Sigmoid colon (tissue), 4 donors: ENCODE results near the gene PBOV1.
"Not testable (repeated sequence)": the region's sequence is repeated elsewhere in the genome, so short reads cannot be mapped to it uniquely, and the experiment has no call there.

Source experiments
- CTCF ChIP-seq, 4 experiments: fragments of 450-650 bp in 3 of 4; fragments of 200-600 bp in 1 of 4; IDR thresholded peaks; one replicate each; pipeline ENCODE4 v1.5.1; 2016 to 2019; ENCODE audit warnings: antibody characterized with exemption in 4 of 4, mild to moderate bottlenecking in 3 of 4, moderate library complexity in 2 of 4
- POLR2A ChIP-seq, 2 donors: fragments of 450-650 bp; IDR thresholded peaks; one replicate each; pipeline ENCODE4 v1.6.1; 2016; ENCODE audit warnings: antibody characterized with exemption in 2 of 2, mild to moderate bottlenecking in 2 of 2, moderate library complexity in 2 of 2
- POLR2AphosphoS5 ChIP-seq, 4 donors: sonication (generic); formaldehyde crosslinking; IDR thresholded peaks; one replicate each; pipeline ENCODE4 v1.6.1; 2017; ENCODE audit warnings: antibody characterized with exemption in 4 of 4

- not testable (repeated sequence) for TF ChIP-seq POLR2AphosphoS5, CTCF, POLR2A (IDR thresholded peaks at IDR 0.05)
These were observed 5.8 kb downstream of the PBOV1 start for GRCh38 chr6:138212530-138212929.
